Calu3 (cell line): ENCODE measurements around the gene MRPL33. TPM values are rescaled to one million over a fixed set of nuclear protein-coding genes. Genes with fewer than 3 reads are reported as not detected.
"Not testable (repeated sequence)": the region's sequence is repeated elsewhere in the genome, so short reads cannot be mapped to it uniquely, and the experiment has no call there.

Source experiments
- BruUV-seq: library from RNA; stranded (reverse); fragments of 400-500 nt; replicated peaks from 2 replicates; lab custom pipeline; 2021; lab: Mats Ljungman, UMichigan
- CTCF ChIA-PET: fragments of 300-600 bp; sonication (Branson Sonifier 250); formaldehyde crosslinking; loops from one replicate; lab custom pipeline; 2022; ENCODE audit warnings: antibody characterized with exemption; lab: Charles Lee
- DNase-seq: peaks from one replicate; pipeline ENCODE4 v3.0.0; 2022
- H3K27ac Mint-ChIP-seq: one replicate; pipeline ENCODE4 v1.8.0; 2022; ENCODE audit warnings: mixed read lengths; ENCODE audit not compliant: unreplicated experiment
- H3K27me3 Mint-ChIP-seq: one replicate; pipeline ENCODE4 v1.8.0; 2022; ENCODE audit warnings: mixed read lengths; ENCODE audit not compliant: unreplicated experiment
- H3K36me3 Mint-ChIP-seq: one replicate; pipeline ENCODE4 v1.8.0; 2022; ENCODE audit warnings: mild to moderate bottlenecking, moderate library complexity, mixed read lengths; ENCODE audit not compliant: insufficient read depth, unreplicated experiment
- H3K4me1 Mint-ChIP-seq: one replicate; pipeline ENCODE4 v1.8.0; 2022; ENCODE audit warnings: mild to moderate bottlenecking, low read depth, mixed read lengths; ENCODE audit not compliant: unreplicated experiment
- H3K4me3 Mint-ChIP-seq: one replicate; pipeline ENCODE4 v1.8.0; 2022; ENCODE audit warnings: mild to moderate bottlenecking, low read depth, moderate library complexity, mixed read lengths; ENCODE audit not compliant: unreplicated experiment
- H3K9me3 Mint-ChIP-seq: one replicate; pipeline ENCODE4 v1.8.0; 2022; ENCODE audit warnings: low read depth, mixed read lengths; ENCODE audit not compliant: unreplicated experiment
- CTCF ChIP-seq: fragments of 200-600 bp; IDR thresholded peaks from one replicate; pipeline ENCODE4 v1.8.0; 2022; ENCODE audit warnings: antibody characterized with exemption; ENCODE audit not compliant: unreplicated experiment
- intact Hi-C: fragments of 100-400 bp; cut with micrococcal nuclease; formaldehyde crosslinking; loops from one replicate; pipeline ENCODE4 v1.10.0; 2022; ENCODE audit not compliant: unreplicated experiment
- total RNA-seq: library from RNA; stranded (reverse); gene quantifications from 2 replicates; pipeline ENCODE4 v1.2.3, GENCODE V29; 2022

MRPL33 gene
- total RNA-seq, 1 experiment from 2014 or later, result 82.9 TPM

- CTCF ChIA-PET, result no interaction called here
- Mint-ChIP-seq H3K9me3 (no peaks in the 10 kb centered on the region), H3K27ac (no peak overlapping the region), H3K4me1 (peaks cover 23% of the 10 kb centered on the region), H3K36me3 (no peaks in the 10 kb centered on the region), H3K27me3 (no peaks in the 10 kb centered on the region), H3K4me3 (no peak overlapping the region)
- no peak for TF ChIP-seq CTCF
- no TSS peak for BruUV-seq
- intact Hi-C loops, result no loop called here
- no peak for DNase-seq
Observed at GRCh38 chr2:27741673-27742072, 29.8 kb upstream of the MRPL33 start.

GRCh38 chr2:27742571-27742970, 28.9 kb upstream of the MRPL33 start:
- H3K27me3 Mint-ChIP-seq, result no peaks in the 10 kb centered on the region
- DNase-seq, result no peak
- H3K9me3 Mint-ChIP-seq, result no peaks in the 10 kb centered on the region
- H3K36me3 Mint-ChIP-seq, result no peaks in the 10 kb centered on the region
- H3K27ac Mint-ChIP-seq, result no peak overlapping the region
- H3K4me1 Mint-ChIP-seq, result peaks cover 14% of the 10 kb centered on the region
- no peak for TF ChIP-seq CTCF
- CTCF ChIA-PET, result interaction anchor here (0.7 kb wide), 1 partner anchor 326 kb away, joined by 3 read pairs; no protein-coding TSS in a partner anchor
- intact Hi-C loops, result no loop called here
- no peak overlapping the region for H3K4me3 Mint-ChIP-seq
- no TSS peak for BruUV-seq

GRCh38 chr2:27745494-27745893, 26.0 kb upstream of the MRPL33 start:
- H3K4me1 Mint-ChIP-seq, DNase-seq, H3K27ac Mint-ChIP-seq, BruUV-seq, H3K9me3 Mint-ChIP-seq, H3K4me3 Mint-ChIP-seq, H3K27me3 Mint-ChIP-seq, intact Hi-C loops, H3K36me3 Mint-ChIP-seq: not testable (repeated sequence)
- CTCF ChIA-PET, result interaction anchor here (0.7 kb wide), 1 partner anchor 39 kb away, joined by 3 read pairs; no protein-coding TSS in a partner anchor

- Mint-ChIP-seq H3K27me3 (no peaks in the 10 kb centered on the region), H3K4me3 (no peak overlapping the region), H3K27ac (no peak overlapping the region), H3K36me3 (no peaks in the 10 kb centered on the region), H3K9me3 (peaks cover 9% of the 10 kb centered on the region), H3K4me1 (no peaks in the 10 kb centered on the region)
- no TSS peak for BruUV-seq
- intact Hi-C loops, result no loop called here
- DNase-seq, result no peak
- CTCF ChIA-PET, result no interaction called here
- TF ChIP-seq CTCF, result no peak
Observed at GRCh38 chr2:27746325-27746724, 25.2 kb upstream of the MRPL33 start.

GRCh38 chr2:27747827-27748352, 23.6 kb upstream of the MRPL33 start:
- no peak for DNase-seq
- CTCF ChIA-PET, result no interaction called here
- BruUV-seq, result no TSS peak
- peaks cover 8% of the 10 kb centered on the region for H3K36me3 Mint-ChIP-seq
- H3K4me3 Mint-ChIP-seq, result no peak overlapping the region
- no peak overlapping the region for H3K27ac Mint-ChIP-seq
- H3K27me3 Mint-ChIP-seq, result no peaks in the 10 kb centered on the region
- no peak for TF ChIP-seq CTCF
- peaks cover 9% of the 10 kb centered on the region for H3K9me3 Mint-ChIP-seq
- intact Hi-C loops, result no loop called here
- H3K4me1 Mint-ChIP-seq, result peaks cover 14% of the 10 kb centered on the region

GRCh38 chr2:27748803-27749554, 22.5 kb upstream of the MRPL33 start:
- CTCF ChIA-PET, H3K4me3 Mint-ChIP-seq, H3K27ac Mint-ChIP-seq, intact Hi-C loops, H3K9me3 Mint-ChIP-seq, DNase-seq, H3K27me3 Mint-ChIP-seq, BruUV-seq: not testable (repeated sequence)
- H3K4me1 Mint-ChIP-seq, result peaks cover 21% of the 10 kb centered on the region
- H3K36me3 Mint-ChIP-seq, result peaks cover 16% of the 10 kb centered on the region
